Thoracic aorta (tissue), 2 donors: ENCODE data around the gene HMGA1. TPM values are rescaled to one million over a fixed set of nuclear protein-coding genes. Genes with fewer than 3 reads are reported as not detected.
"Not testable (repeated sequence)": the region's sequence is repeated elsewhere in the genome, so short reads cannot be mapped to it uniquely, and the experiment has no call there.

ENCODE experiments used
- ATAC-seq: fragments of 150-250 bp; one replicate; pipeline ENCODE4 v1.8.0; 2017; ENCODE audit warnings: low read depth; ENCODE audit not compliant: insufficient number of reproducible peaks, low FRiP score
- DNase-seq: peaks from one replicate; pipeline ENCODE4 v3.0.0-alpha.2; 2020; ENCODE audit warnings: low spot score
- H3K27ac ChIP-seq, 2 donors: fragments of 200-600 bp; sonication (generic); 1 replicate in 1 of 2; 2 replicates in 1 of 2; pipeline ENCODE4 v1.5.1; 2016; ENCODE audit warnings: mild to moderate bottlenecking in 2 of 2, moderate library complexity in 2 of 2
- H3K27me3 ChIP-seq: fragments of 200-600 bp; sonication (generic); replicated peaks from 2 replicates; pipeline ENCODE4 v1.6.0; 2016; ENCODE audit warnings: mild to moderate bottlenecking; ENCODE audit not compliant: insufficient read depth
- H3K36me3 ChIP-seq: fragments of 200-600 bp; sonication (generic); one replicate; pipeline ENCODE4 v1.5.1; 2016
- H3K4me1 ChIP-seq, 2 donors: fragments of 200-600 bp; sonication (generic); 1 replicate in 1 of 2; 2 replicates in 1 of 2; pipeline versions ENCODE4 v1.5.1 to v1.6.0; 2016; ENCODE audit warnings: low read depth in 2 of 2, mild to moderate bottlenecking in 1 of 2; ENCODE audit not compliant: control insufficient read depth in 1 of 2
- H3K4me3 ChIP-seq: fragments of 200-600 bp; sonication (generic); 2 replicates; pipeline ENCODE4 v1.5.1; 2016; ENCODE audit warnings: mild to moderate bottlenecking
- H3K9me3 ChIP-seq: fragments of 200-600 bp; sonication (generic); 2 replicates; pipeline ENCODE4 v1.5.1; 2016
- total RNA-seq, 2 donors: library from RNA; depleted of rRNA; stranded (reverse); fragments of >200 nt; gene quantifications; one replicate each; pipeline versions ENCODE4 v1.1.0 to v1.2.3, GENCODE V29; 2016
- TF ChIP-seq, protein P1 (sequence below): fragments of 200-600 bp; sonication (generic); IDR thresholded peaks from one replicate; pipeline ENCODE4 v1.5.1; 2019; ENCODE audit warnings: antibody characterized with exemption

The HMGA1 gene
- total RNA-seq, 2 donors from 2014 or later: 20.7 to 28.0 TPM

DNA sequence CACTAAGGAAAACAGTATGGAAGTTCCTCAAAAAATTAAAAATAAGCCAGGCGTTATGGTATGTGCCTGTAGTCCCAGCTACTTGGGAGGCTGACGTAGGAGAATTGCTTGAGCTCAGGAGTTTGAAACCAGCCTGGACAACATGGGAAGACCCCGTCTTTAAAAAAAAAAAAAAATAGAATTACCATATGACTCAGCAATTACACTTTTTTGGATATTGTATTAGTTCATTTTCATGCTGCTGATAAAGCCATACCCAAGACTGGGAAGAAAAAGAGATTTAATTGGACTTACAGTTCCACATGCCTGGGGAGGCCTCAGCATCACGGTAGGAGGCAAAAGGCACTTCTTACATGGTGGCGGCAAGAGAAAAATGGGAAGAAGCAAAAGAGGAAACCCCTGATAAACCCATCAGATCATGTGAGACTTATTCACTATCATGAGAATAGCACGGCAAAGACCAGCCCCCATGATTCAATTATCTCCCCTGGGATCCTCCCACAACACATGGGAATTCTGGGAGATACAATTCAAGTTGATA lies 22.9 kb downstream of the HMGA1 start:
- ATAC-seq (no peak), DNase-seq (no peak)
- no peaks in the 10 kb centered on the region for H3K4me1 ChIP-seq
- H3K36me3 ChIP-seq: no peaks in the 10 kb centered on the region
- H3K4me3 ChIP-seq: no peak overlapping the region
- no peaks in the 10 kb centered on the region for H3K27me3 ChIP-seq
- H3K9me3 ChIP-seq: peaks cover 4% of the 10 kb centered on the region
- no peak overlapping the region for H3K27ac ChIP-seq
- TF ChIP-seq, protein P1, sequence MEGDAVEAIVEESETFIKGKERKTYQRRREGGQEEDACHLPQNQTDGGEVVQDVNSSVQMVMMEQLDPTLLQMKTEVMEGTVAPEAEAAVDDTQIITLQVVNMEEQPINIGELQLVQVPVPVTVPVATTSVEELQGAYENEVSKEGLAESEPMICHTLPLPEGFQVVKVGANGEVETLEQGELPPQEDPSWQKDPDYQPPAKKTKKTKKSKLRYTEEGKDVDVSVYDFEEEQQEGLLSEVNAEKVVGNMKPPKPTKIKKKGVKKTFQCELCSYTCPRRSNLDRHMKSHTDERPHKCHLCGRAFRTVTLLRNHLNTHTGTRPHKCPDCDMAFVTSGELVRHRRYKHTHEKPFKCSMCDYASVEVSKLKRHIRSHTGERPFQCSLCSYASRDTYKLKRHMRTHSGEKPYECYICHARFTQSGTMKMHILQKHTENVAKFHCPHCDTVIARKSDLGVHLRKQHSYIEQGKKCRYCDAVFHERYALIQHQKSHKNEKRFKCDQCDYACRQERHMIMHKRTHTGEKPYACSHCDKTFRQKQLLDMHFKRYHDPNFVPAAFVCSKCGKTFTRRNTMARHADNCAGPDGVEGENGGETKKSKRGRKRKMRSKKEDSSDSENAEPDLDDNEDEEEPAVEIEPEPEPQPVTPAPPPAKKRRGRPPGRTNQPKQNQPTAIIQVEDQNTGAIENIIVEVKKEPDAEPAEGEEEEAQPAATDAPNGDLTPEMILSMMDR: no peak

- Histone ChIP-seq H3K4me3 (no peak overlapping the region), H3K27ac (no peak overlapping the region), H3K36me3 (no peaks in the 10 kb centered on the region), H3K4me1 (no peaks in the 10 kb centered on the region), H3K9me3 (peaks cover 4% of the 10 kb centered on the region), H3K27me3 (no peaks in the 10 kb centered on the region)
- no peak for ATAC-seq
- TF ChIP-seq, protein P1: no peak
- no peak for DNase-seq
Measured at GRCh38 chr6:34260576-34261267, 24.0 kb downstream of the HMGA1 start.

DNA sequence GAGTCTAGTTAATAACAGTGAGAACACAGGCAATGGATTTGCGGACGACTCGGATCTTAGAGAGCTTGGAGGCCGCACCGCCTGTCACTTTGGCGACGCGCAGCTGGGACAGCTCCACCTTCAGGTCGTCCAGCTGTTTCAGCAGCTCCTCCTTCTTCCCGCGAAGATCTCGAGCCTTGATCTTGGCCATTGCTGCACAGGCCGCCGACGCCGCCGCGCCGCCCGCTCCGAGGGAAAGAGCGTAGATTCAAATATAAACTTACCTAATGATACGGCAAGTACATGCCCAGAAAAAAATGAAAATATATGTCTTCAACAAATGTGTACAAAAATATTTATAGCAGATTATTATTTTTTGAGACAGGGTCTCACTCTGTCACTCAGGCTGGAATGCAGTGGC lies 26.8 kb downstream of the HMGA1 start:
- not testable (repeated sequence) for H3K4me3 ChIP-seq, H3K4me1 ChIP-seq, H3K36me3 ChIP-seq, H3K27ac ChIP-seq, H3K27me3 ChIP-seq, H3K9me3 ChIP-seq, ATAC-seq, DNase-seq

- DNase-seq (no peak), ATAC-seq (no peak)
- H3K9me3 ChIP-seq: peaks cover 4% of the 10 kb centered on the region
- TF ChIP-seq, protein P1: no peak
- no peak overlapping the region for H3K27ac ChIP-seq
- no peak overlapping the region for H3K4me3 ChIP-seq
- H3K27me3 ChIP-seq: no peaks in the 10 kb centered on the region
- peaks cover 0 to 2% of the 10 kb centered on the region in 2 donors for H3K4me1 ChIP-seq
- no peaks in the 10 kb centered on the region for H3K36me3 ChIP-seq
Measured at GRCh38 chr6:34267746-34268145, 31.1 kb downstream of the HMGA1 start.

- H3K27me3 ChIP-seq, H3K9me3 ChIP-seq, H3K4me3 ChIP-seq, ATAC-seq, H3K27ac ChIP-seq, DNase-seq, H3K36me3 ChIP-seq, H3K4me1 ChIP-seq: not testable (repeated sequence)
Measured at GRCh38 chr6:34269132-34269531, 32.5 kb downstream of the HMGA1 start.

GRCh38 chr6:34269658-34270341 lies 33.1 kb downstream of the HMGA1 start:
- not testable (repeated sequence) for DNase-seq, H3K27me3 ChIP-seq, H3K4me1 ChIP-seq, ATAC-seq, H3K36me3 ChIP-seq, H3K4me3 ChIP-seq, H3K9me3 ChIP-seq, H3K27ac ChIP-seq
